ENCODE results near the gene TMEM253. TPM values are rescaled to one million over a fixed set of nuclear protein-coding genes. Genes with fewer than 3 reads are reported as not detected.
A peak's percentile ranks its signal among the peaks of the same experiment; 100 is the strongest.

The TMEM253 gene
- total RNA-seq, 1 donor from 2014 or later: 1.6 TPM

GRCh38 chr14:21071225-21072030 lies 29.4 kb upstream of the TMEM253 start:
- DNase-seq (ENCODE audit: low spot score): peak; percentile 86

GRCh38 chr14:21072031-21072473 lies 28.8 kb upstream of the TMEM253 start:
- DNase-seq (ENCODE audit: low spot score): no peak

GRCh38 chr14:21072781-21073339 lies 28.0 kb upstream of the TMEM253 start:
- no peak for DNase-seq (ENCODE audit: low spot score)

GRCh38 chr14:21073921-21074320 lies 26.9 kb upstream of the TMEM253 start:
- no peak for DNase-seq (ENCODE audit: low spot score)

DNA sequence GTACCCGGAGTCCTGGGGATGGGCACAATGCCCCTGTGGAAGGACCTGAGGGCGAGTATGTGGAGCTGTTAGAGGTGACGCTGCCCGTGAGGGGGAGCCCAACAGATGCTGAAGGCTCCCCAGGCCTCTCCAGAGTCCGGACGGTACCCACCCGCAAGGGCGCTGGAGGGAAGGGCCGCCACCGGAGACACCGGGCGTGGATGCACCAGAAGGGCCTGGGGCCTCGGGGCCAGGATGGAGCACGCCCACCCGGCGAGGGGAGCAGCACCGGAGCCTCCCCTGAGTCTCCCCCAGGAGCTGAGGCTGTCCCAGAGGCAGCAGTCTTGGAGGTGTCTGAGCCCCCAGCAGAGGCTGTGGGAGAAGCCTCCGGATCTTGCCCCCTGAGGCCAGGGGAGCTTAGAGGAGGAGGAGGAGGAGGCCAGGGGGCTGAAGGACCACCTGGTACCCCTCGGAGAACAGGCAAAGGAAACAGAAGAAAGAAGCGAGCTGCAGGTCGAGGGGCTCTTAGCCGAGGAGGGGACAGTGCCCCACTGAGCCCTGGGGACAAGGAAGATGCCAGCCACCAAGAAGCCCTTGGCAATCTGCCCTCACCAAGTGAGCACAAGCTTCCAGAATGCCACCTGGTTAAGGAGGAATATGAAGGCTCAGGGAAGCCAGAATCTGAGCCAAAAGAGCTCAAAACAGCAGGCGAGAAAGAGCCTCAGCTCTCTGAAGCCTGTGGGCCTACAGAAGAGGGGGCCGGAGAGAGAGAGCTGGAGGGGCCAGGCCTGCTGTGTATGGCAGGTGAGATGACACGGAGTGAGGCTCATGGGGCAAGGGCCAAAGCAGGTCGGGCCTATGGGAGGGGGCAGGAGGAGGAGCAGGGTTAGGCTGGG lies 26.2 kb upstream of the TMEM253 start:
- DNase-seq (ENCODE audit: low spot score): no peak

- no peak for DNase-seq (ENCODE audit: low spot score)
Measured at GRCh38 chr14:21075719-21076437, 25.0 kb upstream of the TMEM253 start.

DNA sequence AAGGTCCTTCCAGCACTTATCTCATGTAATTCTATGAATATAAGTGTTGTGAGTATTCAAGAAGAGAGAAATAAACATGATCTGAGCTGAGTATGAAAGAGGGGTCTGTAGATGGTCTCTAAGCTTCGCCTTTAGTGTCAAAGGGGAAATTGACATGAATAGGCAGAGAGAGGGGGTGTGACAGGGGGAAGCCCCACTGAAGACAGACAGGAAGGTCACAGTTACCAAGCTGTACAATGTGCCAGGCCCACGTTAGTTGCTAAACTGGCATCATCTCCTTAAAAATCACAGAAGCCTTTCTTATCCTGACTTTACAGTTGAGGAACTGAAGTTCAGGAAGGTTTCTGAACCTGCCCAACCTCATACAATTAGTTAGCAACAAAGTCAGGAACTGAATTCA lies 23.2 kb upstream of the TMEM253 start:
- no peak for DNase-seq (ENCODE audit: low spot score)

DNA sequence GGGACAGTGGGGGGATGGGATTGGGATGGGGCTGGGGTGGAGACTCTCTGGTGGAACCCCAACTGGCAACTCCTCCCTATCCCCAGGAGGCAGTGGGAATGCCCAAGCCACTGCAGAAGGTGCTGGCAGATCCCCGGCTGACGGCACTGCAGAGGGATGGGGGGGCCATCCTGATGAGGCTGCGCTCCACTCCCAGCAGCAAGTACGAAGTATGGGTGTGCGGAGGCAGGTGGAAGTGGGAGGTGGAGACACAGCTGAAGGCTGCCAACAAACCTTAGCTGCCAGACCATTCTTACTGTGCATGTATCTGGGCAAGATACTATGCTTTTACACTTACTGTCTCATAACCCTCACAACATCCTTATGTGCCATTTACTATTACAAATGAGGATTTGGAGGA lies 22.6 kb upstream of the TMEM253 start:
- DNase-seq (ENCODE audit: low spot score): no peak

GRCh38 chr14:21078726-21079125 lies 22.1 kb upstream of the TMEM253 start:
- no peak for DNase-seq (ENCODE audit: low spot score)

DNA sequence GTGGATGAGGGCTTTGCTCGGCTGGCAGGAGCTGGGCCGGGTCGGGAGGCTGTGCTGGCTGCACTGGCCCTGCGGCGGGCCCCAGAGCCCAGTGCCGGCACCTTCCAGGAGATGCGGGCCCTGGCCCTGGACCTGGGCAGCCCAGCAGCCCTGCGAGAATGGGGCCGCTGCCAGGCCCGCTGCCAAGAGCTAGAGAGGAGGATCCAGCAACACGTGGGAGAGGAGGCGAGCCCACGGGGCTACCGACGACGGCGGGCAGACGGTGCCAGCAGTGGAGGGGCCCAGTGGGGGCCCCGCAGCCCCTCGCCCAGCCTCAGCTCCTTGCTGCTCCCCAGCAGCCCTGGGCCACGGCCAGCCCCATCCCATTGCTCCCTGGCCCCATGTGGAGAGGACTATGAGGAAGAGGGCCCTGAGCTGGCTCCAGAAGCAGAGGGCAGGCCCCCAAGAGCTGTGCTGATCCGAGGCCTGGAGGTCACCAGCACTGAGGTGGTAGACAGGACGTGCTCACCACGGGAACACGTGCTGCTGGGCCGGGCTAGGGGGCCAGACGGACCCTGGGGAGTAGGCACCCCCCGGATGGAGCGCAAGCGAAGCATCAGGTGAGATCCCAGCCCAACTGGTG lies 19.2 kb upstream of the TMEM253 start:
- no peak for DNase-seq (ENCODE audit: low spot score)

- no peak for DNase-seq (ENCODE audit: low spot score)
Measured at GRCh38 chr14:21083565-21084325, 17.1 kb upstream of the TMEM253 start.

DNA sequence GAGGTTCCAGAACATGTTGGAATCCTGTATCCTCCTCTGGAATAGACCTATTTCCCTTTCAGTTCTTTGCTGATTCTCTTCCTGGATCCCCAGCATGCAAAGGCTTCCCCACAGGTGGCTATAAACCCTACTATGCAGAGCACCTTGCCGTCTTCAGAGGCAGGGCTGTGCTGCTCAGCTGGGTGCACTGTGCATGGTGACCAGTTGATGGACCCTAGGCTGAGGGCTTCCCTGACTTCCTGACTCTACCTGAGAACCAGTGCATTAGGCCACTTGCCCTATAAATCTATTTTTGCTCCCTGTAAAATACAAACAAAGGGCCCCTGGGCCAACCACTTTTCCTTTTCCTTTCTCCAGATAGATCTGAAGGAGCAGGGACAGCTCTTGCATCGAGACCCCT lies 16.5 kb upstream of the TMEM253 start:
- no peak for DNase-seq (ENCODE audit: low spot score)

DNA sequence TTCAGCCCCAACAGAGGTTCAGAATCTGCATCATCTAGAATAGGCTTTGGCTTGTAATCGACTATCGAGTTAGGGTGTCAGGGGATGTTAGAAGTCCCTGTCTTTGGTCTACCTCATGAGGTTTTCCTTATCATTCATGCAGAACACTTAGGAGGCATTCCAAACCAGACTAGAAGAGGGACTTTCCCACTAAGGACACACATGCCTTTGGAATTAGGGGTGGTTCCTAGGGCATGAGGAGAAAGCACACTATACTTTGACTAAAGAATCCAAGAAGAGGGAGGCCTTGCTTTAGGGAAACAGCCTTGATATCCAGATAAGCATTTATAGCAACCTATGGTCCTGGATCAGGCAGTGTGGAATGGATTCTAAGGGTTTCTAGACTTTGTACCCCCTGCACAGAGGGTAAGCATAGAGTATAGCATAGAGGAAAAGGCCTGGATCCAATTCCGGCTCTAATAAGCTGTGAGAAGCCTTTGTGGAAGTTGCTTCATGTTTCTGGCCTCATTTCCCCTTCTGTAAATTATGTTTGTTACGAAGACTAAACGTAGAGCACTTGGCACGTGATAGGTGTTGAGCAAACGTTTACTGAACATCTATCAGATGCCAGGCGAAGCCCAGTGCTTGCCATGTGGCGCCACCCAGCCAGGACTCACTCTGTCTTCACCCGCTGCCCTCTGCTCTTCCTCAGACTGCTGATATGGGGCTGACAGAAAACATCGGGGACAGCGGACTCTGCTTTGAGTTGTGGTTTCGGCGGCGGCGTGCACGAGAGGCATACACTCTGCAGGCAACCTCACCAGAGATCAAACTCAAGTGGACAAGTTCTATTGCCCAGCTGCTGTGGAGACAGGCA lies 15.6 kb upstream of the TMEM253 start:
- DNase-seq (ENCODE audit: low spot score): no peak

GRCh38 chr14:21086908-21087293 lies 14.0 kb upstream of the TMEM253 start:
- no peak for DNase-seq (ENCODE audit: low spot score)

GRCh38 chr14:21087294-21088091 lies 13.4 kb upstream of the TMEM253 start:
- no peak for DNase-seq (ENCODE audit: low spot score)

DNA sequence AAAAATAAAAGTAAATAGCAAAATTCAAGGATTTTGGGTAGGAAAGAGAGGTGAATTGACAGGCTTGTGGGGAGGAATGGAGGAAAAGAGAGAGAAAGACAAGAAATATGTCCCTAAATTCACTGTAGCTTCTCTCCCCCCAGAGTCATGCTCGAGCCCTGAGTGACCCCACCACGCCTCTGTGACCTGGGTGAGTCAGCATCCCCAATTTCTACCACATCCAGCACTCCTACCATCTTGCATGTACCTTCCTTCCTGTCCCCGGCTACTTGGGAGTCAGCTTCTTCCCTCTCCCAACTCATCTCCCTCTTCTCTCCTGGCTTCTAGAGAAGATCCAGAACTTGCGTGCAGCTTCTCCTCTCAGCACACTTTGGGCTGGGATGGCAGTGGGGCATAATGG lies 12.2 kb upstream of the TMEM253 start:
- DNase-seq (ENCODE audit: low spot score): no peak

DNA sequence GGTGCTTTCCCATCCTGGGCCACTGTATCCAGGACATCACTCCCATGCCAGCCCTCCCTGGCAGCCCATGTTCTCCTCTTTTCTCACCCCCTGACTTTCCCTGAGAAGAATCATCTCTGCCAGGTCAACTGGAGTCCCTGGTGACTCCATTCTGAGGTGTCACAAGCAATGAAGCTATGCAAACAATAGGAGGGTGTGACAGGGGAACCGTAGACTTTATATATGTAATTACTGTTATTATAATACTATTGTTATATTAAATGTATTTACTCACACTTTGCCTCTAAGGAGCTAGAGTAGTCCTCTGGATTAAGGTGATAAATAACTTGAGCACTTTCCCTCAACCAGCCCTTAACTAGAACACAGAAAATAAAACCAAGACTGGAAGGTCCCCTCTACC lies 11.6 kb upstream of the TMEM253 start:
- DNase-seq (ENCODE audit: low spot score): no peak

DNA sequence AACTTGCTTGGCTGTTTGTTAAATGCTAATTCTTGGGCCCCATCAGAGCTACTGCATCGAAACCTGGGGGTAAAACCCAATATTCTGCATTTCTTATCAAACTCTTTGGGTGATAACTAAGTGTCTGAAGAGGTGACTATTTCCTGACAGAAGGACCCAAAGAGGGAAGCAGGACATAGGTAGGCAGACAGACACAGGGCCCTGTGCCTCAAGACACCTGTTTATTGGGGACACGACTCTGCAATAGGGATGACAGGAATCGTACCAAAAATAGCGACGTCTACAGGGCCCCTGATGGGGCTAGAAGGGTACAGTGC lies 11.0 kb upstream of the TMEM253 start:
- DNase-seq (ENCODE audit: low spot score): no peak
